ENCODE measurements around the gene CTNNBIP1.

The CTNNBIP1 gene

DNA sequence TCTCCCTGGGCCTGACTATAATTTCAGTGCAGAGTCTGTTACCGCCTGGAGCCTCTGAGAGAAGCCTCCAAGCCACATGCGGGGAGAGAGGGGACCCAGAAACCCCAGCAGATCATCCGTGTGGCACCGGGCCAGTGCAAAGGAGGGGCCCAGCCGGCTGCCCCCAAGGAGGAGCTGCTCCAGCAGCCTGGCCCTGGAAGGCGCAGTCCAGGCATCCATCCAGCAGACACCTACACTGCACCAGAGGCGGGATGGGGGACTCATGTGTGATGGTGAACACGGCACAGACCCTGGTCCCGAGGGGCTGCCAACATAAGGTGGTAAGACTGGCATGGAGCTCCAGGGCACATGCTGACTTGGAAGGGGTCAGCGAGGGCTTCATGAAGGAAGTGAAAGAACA is 46.7 kb downstream of the CTNNBIP1 start:
- no peaks in the 10 kb centered on the region for H3K9me3 Mint-ChIP-seq
- DNase-seq, result no peak
- H3K27ac Mint-ChIP-seq, result no peak overlapping the region
- H3K4me3 Mint-ChIP-seq, result no peak overlapping the region
- H3K4me1 Mint-ChIP-seq (ENCODE audit: low read depth), result peaks cover 8% of the 10 kb centered on the region
- H3K36me3 Mint-ChIP-seq (ENCODE audit: low read depth), result no peaks in the 10 kb centered on the region
- no peaks in the 10 kb centered on the region for H3K27me3 Mint-ChIP-seq

DNA sequence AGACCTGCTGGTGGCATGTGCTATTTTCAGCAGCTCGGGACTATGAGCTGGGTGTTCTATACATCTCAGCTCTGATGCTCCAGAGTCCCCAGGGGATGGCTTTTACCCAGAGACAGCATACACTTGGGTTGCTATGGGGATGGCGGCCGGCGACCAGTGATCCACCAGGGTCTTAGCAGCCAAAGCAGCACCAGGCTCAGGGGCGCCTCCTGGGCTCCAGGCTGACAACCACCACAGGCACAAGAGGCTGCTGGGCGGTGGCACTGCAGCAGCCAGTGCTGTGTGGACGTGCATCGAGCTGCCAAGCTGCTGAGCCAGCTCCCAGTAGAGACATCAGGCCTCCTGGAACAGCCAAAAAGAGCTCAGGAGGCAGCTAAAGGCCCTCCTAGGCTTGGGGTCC is 48.7 kb downstream of the CTNNBIP1 start:
- H3K9me3 Mint-ChIP-seq, result no peaks in the 10 kb centered on the region
- H3K4me1 Mint-ChIP-seq (ENCODE audit: low read depth), result peaks cover 8% of the 10 kb centered on the region
- no peak overlapping the region for H3K4me3 Mint-ChIP-seq
- no peaks in the 10 kb centered on the region for H3K36me3 Mint-ChIP-seq (ENCODE audit: low read depth)
- H3K27ac Mint-ChIP-seq, result no peak overlapping the region
- no peaks in the 10 kb centered on the region for H3K27me3 Mint-ChIP-seq
- DNase-seq, result no peak

DNA sequence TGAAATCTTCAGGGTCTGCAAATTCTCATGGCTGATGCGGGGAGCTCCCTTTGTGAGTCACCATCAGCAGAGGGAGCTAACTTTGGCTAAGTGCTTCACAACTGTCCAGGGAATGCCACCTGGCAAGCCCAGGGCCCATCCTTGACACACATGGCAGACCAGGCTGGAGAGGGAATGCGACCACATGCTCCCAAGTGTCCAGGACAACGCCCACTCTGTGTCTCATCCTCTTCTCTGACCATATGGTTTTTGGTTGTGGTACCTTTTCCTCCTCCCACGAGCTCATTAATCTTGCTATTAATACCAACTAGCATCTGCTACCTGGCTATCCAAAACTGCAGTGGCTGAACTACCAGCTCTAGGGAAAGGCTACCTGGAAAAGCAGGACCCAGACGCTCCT is 49.2 kb downstream of the CTNNBIP1 start:
- H3K4me1 Mint-ChIP-seq (ENCODE audit: low read depth), result peaks cover 8% of the 10 kb centered on the region
- no peak for DNase-seq
- no peaks in the 10 kb centered on the region for H3K9me3 Mint-ChIP-seq
- no peak overlapping the region for H3K4me3 Mint-ChIP-seq
- H3K27ac Mint-ChIP-seq, result no peak overlapping the region
- no peaks in the 10 kb centered on the region for H3K27me3 Mint-ChIP-seq
- H3K36me3 Mint-ChIP-seq (ENCODE audit: low read depth), result no peaks in the 10 kb centered on the region

DNA sequence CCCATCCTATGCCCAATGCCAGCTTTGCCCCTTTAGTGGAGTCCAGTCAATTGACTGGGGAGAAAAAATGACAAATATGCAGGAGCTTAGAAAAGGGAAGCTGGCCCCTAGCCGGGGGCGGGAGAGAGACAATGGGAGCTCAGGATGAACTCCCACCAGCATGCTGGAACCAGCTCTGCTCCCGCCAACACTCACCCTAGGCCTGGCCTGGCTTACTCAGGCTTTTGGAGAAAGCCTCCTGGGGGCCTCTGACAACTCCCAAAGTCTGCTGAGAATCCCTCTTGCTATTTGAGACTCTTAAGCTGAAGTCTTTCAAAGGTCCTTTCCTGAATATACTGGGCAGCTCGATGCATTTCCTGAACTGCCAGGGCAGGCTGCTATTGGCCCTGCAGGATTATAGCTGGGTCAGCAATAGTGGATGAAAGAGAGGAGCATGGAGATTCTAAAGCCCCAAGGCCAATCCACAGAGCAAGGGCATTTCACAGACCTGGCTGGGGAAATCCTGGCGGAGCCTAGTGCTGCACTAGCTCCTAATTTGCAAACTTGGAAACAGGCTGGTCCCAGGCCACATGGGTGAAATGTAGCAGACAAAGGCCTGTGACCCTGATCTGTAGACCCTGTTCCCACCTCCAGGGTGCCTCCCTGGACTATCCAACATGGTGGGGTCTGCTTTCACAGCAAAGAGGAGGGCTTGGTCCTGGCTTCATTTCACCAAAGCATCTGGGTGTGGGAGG is 50.6 kb downstream of the CTNNBIP1 start:
- Mint-ChIP-seq H3K36me3 (ENCODE audit: low read depth) (peaks cover under 1% of the 10 kb centered on the region), H3K27ac (no peak overlapping the region), H3K4me1 (ENCODE audit: low read depth) (peaks cover 8% of the 10 kb centered on the region), H3K9me3 (no peaks in the 10 kb centered on the region), H3K4me3 (no peak overlapping the region), H3K27me3 (no peaks in the 10 kb centered on the region)
- DNase-seq, result no peak

DNA sequence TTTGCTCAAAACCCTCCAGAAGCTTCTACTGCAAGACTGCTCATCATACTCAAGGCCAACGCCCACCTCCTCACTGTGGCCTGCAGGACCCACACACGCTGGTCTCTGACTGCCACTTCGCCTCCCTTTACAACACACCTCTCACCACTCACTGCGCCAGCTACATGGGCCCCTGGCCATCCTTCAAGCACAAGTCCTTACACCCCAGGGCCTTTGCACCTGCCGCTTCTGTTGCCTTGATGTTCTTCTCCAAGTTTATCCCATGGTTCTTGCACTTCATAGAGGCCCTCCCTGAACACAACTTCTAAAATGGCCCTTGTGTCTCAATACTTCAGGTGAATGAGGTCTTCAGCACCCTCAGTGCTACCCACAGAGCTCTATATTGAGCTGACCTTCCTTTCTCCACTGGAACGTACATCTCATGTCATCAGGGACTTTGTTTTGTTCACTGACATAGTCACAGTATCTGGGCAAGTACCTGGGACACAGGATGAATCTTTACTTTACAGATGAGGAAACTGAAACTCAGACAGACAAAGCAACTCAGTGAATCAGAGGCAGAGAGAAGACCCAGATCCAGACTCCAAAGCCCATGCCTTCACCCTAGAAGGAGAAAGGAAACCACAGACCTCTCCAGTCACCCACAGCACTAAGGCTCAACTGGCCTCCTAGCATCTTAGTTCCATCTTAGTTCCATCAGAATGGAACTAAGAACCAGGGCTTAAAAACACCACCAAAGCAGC is 51.6 kb downstream of the CTNNBIP1 start:
- Mint-ChIP-seq H3K27ac (peak overlapping the region; percentile 3), H3K4me3 (no peak overlapping the region), H3K27me3 (no peaks in the 10 kb centered on the region), H3K4me1 (ENCODE audit: low read depth) (peaks cover 8% of the 10 kb centered on the region), H3K9me3 (peaks cover 4% of the 10 kb centered on the region), H3K36me3 (ENCODE audit: low read depth) (peaks cover 8% of the 10 kb centered on the region)
- no peak for DNase-seq

DNA sequence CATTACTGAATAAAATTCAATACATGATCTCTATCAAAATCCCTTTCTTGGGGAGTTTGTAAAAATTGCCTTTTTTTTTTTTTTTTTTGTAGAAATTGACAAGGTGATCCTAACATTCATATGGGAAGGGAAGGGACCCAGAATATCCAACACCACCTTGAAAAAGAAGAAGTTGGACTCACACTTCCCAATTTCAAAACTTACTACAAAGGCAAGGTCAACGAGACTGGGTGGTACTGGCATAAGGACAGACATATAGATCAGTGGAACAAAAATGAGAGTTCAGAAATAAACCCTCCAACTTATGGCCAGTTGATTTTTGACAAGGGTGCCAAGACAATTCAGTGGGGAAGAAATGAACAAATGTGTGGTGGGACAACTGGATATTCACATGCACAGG is 54.9 kb downstream of the CTNNBIP1 start:
- H3K27me3 Mint-ChIP-seq, result no peaks in the 10 kb centered on the region
- no peak overlapping the region for H3K4me3 Mint-ChIP-seq
- no peak overlapping the region for H3K27ac Mint-ChIP-seq
- no peak for DNase-seq
- peaks cover 13% of the 10 kb centered on the region for H3K4me1 Mint-ChIP-seq (ENCODE audit: low read depth)
- H3K36me3 Mint-ChIP-seq (ENCODE audit: low read depth), result peaks cover 9% of the 10 kb centered on the region
- H3K9me3 Mint-ChIP-seq, result peaks cover 4% of the 10 kb centered on the region

DNA sequence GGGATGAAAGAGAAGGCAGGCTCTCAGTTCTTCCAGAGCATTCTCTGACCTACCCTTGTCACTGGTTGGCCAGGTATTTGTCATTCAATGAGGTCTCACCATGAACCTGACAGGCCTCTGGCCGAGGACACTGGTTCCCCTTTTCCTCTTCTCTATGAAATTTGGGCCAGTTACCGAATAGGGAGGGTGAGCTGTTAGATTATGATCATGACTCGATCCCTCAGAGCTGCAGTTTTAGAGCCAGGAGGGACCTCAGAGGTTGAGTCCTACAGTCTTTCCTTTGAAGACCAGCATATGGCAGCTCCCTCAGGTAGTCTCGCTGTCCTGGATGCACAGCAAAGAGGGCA is 56.8 kb downstream of the CTNNBIP1 start:
- Mint-ChIP-seq H3K4me3 (no peak overlapping the region), H3K36me3 (ENCODE audit: low read depth) (peaks cover 9% of the 10 kb centered on the region), H3K9me3 (peaks cover 4% of the 10 kb centered on the region), H3K27ac (no peak overlapping the region), H3K4me1 (ENCODE audit: low read depth) (peaks cover 10% of the 10 kb centered on the region), H3K27me3 (no peaks in the 10 kb centered on the region)
- no peak for DNase-seq

DNA sequence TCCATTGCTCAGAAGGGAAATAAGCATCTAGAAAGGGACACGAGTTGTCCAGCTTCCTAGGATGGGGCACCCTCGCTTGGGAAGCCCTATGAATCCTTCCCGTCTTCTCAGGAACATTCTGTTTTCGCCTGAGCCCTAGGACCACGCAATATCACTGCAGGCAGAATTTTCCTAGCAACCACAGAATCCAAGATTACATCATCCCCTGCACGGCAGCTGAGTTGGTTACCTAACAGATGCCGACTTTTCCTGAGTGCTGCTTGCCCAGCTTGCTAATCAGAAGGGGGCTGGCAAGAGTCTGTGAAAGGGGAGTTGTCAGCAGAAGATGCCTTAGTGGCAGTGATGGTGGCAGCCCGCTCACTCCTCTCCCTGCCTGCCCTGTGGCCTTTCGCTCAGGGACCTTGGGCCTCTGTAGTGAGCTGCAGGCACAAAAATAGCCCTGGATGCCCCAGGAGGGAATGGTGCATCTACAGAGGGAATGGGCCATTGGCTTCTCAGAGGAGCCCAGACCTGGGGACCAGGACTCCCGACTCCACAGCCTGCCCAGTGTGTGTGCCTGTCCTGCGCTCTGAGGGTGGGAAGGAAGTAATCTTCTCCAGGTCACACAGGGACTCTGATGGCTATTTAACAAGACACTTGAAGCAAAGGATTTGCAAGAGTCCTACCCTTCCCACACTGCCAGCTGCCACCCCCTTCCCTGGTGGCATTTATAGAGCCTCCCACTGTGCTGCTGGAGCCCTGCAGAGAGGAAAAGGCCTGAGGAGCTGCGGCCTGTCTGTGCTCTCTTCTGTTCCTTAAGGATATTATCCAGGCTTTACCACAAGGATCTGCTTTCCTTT is 57.4 kb downstream of the CTNNBIP1 start:
- no peak overlapping the region for H3K27ac Mint-ChIP-seq
- H3K36me3 Mint-ChIP-seq (ENCODE audit: low read depth), result peaks cover 9% of the 10 kb centered on the region
- DNase-seq, result no peak
- peaks cover 10% of the 10 kb centered on the region for H3K4me1 Mint-ChIP-seq (ENCODE audit: low read depth)
- H3K9me3 Mint-ChIP-seq, result peaks cover 4% of the 10 kb centered on the region
- no peaks in the 10 kb centered on the region for H3K27me3 Mint-ChIP-seq
- no peak overlapping the region for H3K4me3 Mint-ChIP-seq

DNA sequence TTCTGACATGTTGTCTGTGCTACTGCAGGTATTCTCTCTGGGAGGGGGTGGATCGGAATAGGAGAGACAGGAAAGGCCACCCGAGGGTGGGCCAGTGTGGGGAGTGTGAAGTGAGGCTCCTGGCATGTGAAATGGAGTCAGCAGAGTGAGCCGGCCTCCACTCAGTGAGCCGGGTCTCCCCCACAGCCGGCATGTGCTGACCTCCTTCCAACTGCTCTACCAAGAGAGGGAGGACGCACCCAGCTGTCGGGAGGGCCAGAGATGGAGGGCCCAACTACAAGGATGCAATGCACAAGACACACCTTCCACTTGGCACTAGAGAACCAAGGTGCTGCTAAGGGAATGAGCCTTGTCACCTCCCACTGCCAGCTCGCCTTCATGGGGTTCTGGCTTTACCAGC is 58.1 kb downstream of the CTNNBIP1 start:
- Mint-ChIP-seq H3K27me3 (no peaks in the 10 kb centered on the region), H3K4me1 (ENCODE audit: low read depth) (peaks cover 10% of the 10 kb centered on the region), H3K9me3 (peaks cover 4% of the 10 kb centered on the region), H3K36me3 (ENCODE audit: low read depth) (peaks cover 9% of the 10 kb centered on the region), H3K27ac (no peak overlapping the region), H3K4me3 (no peak overlapping the region)
- no peak for DNase-seq

DNA sequence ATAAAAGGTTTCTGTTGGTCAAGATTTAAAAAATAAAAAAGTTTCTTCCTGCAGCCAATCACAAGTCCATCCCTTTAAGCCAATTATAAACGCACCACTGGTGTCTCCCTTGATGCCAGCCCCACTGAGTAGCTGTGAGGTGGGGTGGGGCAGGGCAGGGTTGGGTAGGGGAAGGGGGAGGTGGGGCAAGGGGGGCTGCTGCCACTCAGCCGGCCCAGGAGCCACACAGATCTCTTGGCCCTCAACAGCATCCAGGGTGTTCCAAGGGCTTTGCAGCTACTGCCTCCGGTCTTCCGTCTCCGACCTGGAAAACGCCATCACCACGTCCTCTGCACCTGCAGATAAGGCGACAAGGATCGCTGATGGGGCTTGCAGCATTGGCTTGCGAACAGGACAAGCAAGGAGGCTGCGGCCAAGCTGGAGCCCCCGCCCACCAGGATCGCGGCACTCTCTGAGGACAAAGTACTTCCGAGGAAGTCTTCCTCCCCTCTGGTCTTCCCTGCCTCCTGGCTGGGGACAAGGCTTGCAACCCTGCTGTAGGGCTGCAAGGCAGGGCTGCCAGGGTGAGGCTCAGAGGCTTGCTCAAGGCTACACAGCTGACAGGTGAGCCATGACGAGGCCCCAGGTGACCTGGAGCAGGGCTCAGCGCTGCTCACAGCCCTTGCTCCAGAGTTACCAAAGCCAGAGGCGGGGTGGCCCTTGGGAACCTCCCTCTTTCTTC is 59.5 kb downstream of the CTNNBIP1 start:
- Mint-ChIP-seq H3K27ac (no peak overlapping the region), H3K4me3 (peak overlapping the region; percentile 63), H3K4me1 (ENCODE audit: low read depth) (peaks cover 10% of the 10 kb centered on the region), H3K27me3 (no peaks in the 10 kb centered on the region), H3K9me3 (peaks cover 4% of the 10 kb centered on the region), H3K36me3 (ENCODE audit: low read depth) (peaks cover 9% of the 10 kb centered on the region)
- no peak for DNase-seq

DNA sequence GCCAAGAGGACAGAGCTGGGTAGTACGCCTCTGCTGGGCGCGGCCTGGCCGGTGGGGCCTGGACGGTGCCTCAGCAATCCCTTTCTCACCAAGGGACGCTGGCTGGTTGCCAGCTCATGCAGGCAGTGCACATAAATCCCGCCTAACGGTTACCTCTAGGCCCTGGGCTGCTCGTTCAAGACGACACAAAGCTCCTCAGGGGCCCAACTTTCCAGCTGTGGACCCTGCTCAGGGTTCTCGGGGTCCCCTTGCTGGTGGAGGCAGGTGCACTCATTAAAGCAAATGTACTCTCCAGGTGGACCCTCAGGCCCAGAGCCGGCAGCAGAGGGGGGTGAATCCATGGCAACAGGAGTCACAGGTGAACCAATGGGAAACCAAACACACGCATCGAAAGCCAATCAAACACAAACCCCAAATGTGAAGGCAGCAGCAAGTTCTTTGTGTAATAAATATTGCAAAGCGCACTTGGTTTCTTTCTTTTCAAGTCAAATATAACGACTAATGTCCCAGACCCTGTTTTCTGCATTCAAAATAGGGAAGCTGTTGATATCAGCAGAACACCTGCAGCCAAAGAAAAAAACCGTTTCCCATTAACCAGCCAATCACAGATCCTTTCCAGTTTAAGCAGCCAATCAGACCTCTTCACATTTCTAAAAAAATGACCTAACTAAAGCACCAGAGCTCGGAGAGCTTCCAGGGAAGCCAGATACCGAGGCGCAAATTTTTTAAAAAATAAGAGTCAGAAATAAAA is 60.2 kb downstream of the CTNNBIP1 start:
- Mint-ChIP-seq H3K27me3 (no peaks in the 10 kb centered on the region), H3K9me3 (peaks cover 4% of the 10 kb centered on the region), H3K4me1 (ENCODE audit: low read depth) (peaks cover 10% of the 10 kb centered on the region), H3K27ac (no peak overlapping the region), H3K36me3 (ENCODE audit: low read depth) (peaks cover 9% of the 10 kb centered on the region), H3K4me3 (peak overlapping the region; percentile 63)
- no peak for DNase-seq

DNA sequence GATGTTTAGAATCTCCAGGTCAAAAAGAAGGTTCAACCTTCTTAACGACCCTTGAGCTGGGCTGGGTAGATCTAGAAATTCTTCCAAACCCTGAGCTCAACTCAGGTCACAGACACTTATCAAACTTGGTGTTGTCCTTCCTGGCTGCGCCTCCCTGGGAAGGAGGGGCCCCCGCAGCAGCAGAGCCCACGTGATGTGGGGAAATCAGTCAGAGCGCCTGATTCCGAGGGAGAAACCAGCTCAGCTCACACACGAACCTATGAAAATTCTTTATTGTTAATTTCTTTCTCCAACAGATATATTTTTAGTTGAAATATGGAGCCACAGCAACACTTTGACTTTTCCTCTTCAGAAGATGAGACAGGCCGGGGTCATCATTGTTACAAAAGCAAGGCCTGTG is 62.0 kb downstream of the CTNNBIP1 start:
- Mint-ChIP-seq H3K9me3 (no peaks in the 10 kb centered on the region), H3K27ac (no peak overlapping the region), H3K36me3 (ENCODE audit: low read depth) (no peaks in the 10 kb centered on the region), H3K4me1 (ENCODE audit: low read depth) (peaks cover 10% of the 10 kb centered on the region), H3K4me3 (no peak overlapping the region), H3K27me3 (no peaks in the 10 kb centered on the region)
- DNase-seq, result no peak

DNA sequence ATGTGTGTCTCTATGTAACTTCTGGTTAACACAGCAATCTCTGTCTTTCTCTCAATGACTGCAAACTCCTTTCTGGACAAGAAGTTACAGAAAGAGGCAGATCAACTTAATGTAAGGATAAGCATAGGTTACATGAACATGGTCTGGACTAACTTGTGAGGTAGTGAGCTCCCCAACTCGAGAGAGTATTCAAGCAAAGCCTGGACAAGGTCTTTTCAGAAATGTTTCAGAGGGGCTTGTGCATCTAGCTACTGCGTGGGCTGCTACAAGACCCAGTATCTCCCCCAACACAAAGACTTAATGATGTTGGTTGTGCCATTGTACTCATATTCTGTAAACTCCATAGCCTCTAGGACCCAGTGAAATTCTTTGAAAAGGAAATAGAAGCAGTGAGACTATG is 62.8 kb downstream of the CTNNBIP1 start:
- Mint-ChIP-seq H3K27me3 (no peaks in the 10 kb centered on the region), H3K4me1 (ENCODE audit: low read depth) (peaks cover 10% of the 10 kb centered on the region), H3K9me3 (no peaks in the 10 kb centered on the region), H3K27ac (no peak overlapping the region), H3K4me3 (no peak overlapping the region), H3K36me3 (ENCODE audit: low read depth) (no peaks in the 10 kb centered on the region)
- no peak for DNase-seq
